A673 (cell line): ENCODE data around the gene USO1. TPM values are rescaled to one million over a fixed set of nuclear protein-coding genes. Genes with fewer than 3 reads are reported as not detected.

Experiments
- BruUV-seq: library from RNA; stranded (reverse); fragments of 400-500 nt; replicated peaks from 2 replicates; lab custom pipeline; 2021; lab: Mats Ljungman, UMichigan
- CTCF ChIA-PET: fragments of 300-600 bp; sonication (Branson Sonifier 250); formaldehyde crosslinking; loops from one replicate; lab custom pipeline; 2022; ENCODE audit warnings: antibody characterized with exemption; lab: Charles Lee
- POLR2A ChIA-PET: fragments of 300-600 bp; sonication (Branson Sonifier 250); formaldehyde crosslinking; loops from one replicate; lab custom pipeline; 2022; ENCODE audit warnings: antibody characterized with exemption; ENCODE audit not compliant: low non-redundant PET; lab: Charles Lee
- DNase-seq: peaks from one replicate; pipeline ENCODE4 v3.0.0-alpha.2; 2015; ENCODE audit warnings: low spot score
- H3K27ac ChIP-seq: fragments of 200-600 bp; sonication (generic); 2 replicates; pipeline ENCODE4 v1.5.1; 2016; ENCODE audit warnings: mixed run types, low read depth, mild to moderate bottlenecking, mixed read lengths, antibody characterized with exemption, low read length; ENCODE audit not compliant: poor library complexity, severe bottlenecking
- H3K27me3 ChIP-seq: fragments of 200-600 bp; sonication (generic); replicated peaks from 2 replicates; pipeline ENCODE4 v1.6.1; 2017; ENCODE audit warnings: mixed run types, low read depth, mild to moderate bottlenecking, mixed read lengths, antibody characterized with exemption, low read length; ENCODE audit not compliant: insufficient read depth, poor library complexity
- H3K36me3 ChIP-seq: fragments of 200-600 bp; sonication (generic); 2 replicates; pipeline ENCODE4 v1.6.1; 2016; ENCODE audit warnings: mixed run types, mild to moderate bottlenecking, mixed read lengths, antibody characterized with exemption, low read length; ENCODE audit not compliant: insufficient read depth, poor library complexity, severe bottlenecking
- H3K4me1 ChIP-seq: fragments of 200-600 bp; sonication (generic); 2 replicates; pipeline ENCODE4 v1.6.1; 2017; ENCODE audit warnings: mixed run types, mild to moderate bottlenecking, mixed read lengths, antibody characterized with exemption, low read length; ENCODE audit not compliant: insufficient read depth, poor library complexity, severe bottlenecking
- H3K4me3 ChIP-seq: fragments of 200-600 bp; sonication (generic); 2 replicates; pipeline ENCODE4 v1.5.1; 2016; ENCODE audit warnings: low read depth, mixed run types, mild to moderate bottlenecking, mixed read lengths, low read length; ENCODE audit not compliant: poor library complexity, severe bottlenecking
- H3K9me3 ChIP-seq: fragments of 200-600 bp; sonication (generic); 2 replicates; pipeline ENCODE4 v1.6.1; 2016; ENCODE audit warnings: mixed run types, low read depth, mild to moderate bottlenecking, mixed read lengths, antibody characterized with exemption, low read length; ENCODE audit not compliant: poor library complexity, severe bottlenecking
- EZH2 ChIP-seq: fragments of 200-600 bp; sonication (generic); IDR thresholded peaks from 2 replicates; pipeline ENCODE4 v1.6.1; 2017; ENCODE audit warnings: borderline replicate concordance, low read depth, mild to moderate bottlenecking, mixed read lengths, antibody characterized with exemption, low read length; ENCODE audit not compliant: poor library complexity, severe bottlenecking
- intact Hi-C: fragments of 100-400 bp; cut with micrococcal nuclease; formaldehyde crosslinking; loops from one replicate; pipeline ENCODE4 v1.10.0; 2022; ENCODE audit not compliant: unreplicated experiment
- total RNA-seq: library from RNA; stranded (reverse); gene quantifications from 2 replicates; pipeline ENCODE4 v1.2.3, GENCODE V29; 2021
- TF ChIP-seq, protein P1 (sequence below): fragments of 300-800, 200-600 bp; sonication (generic); conservative IDR thresholded peaks from 2 replicates; pipeline ENCODE4 v1.5.1; 2017; ENCODE audit warnings: low read depth, mild to moderate bottlenecking, antibody characterized with exemption, low read length, moderate library complexity, mixed read lengths

Gene USO1
- total RNA-seq, 1 experiment from 2014 or later = 35.6 TPM

DNA sequence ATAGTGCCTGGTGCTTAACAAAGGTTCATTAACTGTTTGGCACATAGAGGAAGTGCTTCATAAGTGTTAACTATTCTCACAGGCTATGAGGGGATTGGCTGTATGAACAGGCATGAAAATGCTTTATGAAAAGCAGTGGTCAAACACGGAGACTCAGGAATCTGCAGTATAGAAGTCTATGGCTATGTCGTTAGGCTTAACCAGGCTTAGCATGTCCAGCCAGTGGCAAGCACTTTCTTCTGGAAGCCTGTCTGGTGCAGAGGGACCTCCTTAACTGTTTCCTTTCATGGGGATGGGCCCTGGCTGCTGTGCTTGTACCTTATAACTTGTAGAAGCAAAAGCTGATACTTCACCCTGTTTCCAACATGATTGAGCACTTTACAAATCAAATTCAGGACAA lies 99.4 kb downstream of the USO1 start:
- TF ChIP-seq, protein P1, sequence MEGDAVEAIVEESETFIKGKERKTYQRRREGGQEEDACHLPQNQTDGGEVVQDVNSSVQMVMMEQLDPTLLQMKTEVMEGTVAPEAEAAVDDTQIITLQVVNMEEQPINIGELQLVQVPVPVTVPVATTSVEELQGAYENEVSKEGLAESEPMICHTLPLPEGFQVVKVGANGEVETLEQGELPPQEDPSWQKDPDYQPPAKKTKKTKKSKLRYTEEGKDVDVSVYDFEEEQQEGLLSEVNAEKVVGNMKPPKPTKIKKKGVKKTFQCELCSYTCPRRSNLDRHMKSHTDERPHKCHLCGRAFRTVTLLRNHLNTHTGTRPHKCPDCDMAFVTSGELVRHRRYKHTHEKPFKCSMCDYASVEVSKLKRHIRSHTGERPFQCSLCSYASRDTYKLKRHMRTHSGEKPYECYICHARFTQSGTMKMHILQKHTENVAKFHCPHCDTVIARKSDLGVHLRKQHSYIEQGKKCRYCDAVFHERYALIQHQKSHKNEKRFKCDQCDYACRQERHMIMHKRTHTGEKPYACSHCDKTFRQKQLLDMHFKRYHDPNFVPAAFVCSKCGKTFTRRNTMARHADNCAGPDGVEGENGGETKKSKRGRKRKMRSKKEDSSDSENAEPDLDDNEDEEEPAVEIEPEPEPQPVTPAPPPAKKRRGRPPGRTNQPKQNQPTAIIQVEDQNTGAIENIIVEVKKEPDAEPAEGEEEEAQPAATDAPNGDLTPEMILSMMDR = no peak
- no peak for TF ChIP-seq EZH2
- DNase-seq = no peak
- no peaks in the 10 kb centered on the region for H3K9me3 ChIP-seq
- no peak overlapping the region for H3K4me3 ChIP-seq
- no peaks in the 10 kb centered on the region for H3K27me3 ChIP-seq
- H3K36me3 ChIP-seq = no peaks in the 10 kb centered on the region
- ChIA-PET POLR2A (no interaction called here), CTCF (no interaction called here)
- no peaks in the 10 kb centered on the region for H3K4me1 ChIP-seq
- intact Hi-C loops = no loop called here
- no TSS peak for BruUV-seq
- no peak overlapping the region for H3K27ac ChIP-seq

DNA sequence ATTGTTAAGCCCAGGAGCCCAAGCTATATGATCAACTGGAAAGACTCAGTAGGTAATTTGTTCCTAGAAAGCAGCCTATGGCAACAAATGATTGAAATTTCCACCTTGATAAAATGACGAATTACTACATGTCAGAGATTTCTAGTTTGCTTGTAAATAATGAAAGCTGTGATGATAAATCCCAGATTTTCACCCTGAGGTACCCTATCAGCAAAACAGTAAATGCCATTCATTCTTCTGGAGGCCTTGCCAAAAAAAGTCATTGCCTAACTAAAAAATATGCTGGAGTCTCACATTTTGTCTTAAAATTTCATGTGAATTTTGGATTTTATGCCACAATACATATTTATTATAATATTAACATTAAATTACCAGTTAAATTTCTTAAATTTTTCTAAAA lies 106.5 kb downstream of the USO1 start:
- CTCF ChIA-PET = no interaction called here
- Histone ChIP-seq H3K4me3 (no peak overlapping the region), H3K27me3 (no peaks in the 10 kb centered on the region), H3K36me3 (no peaks in the 10 kb centered on the region), H3K9me3 (no peaks in the 10 kb centered on the region), H3K4me1 (no peaks in the 10 kb centered on the region), H3K27ac (no peak overlapping the region)
- intact Hi-C loops = no loop called here
- DNase-seq = no peak
- TF ChIP-seq, protein P1 = no peak
- no peak for TF ChIP-seq EZH2
- no TSS peak for BruUV-seq
- POLR2A ChIA-PET = interaction anchor here (0.7 kb wide), 1 partner anchor 25 kb away, joined by 8 read pairs; no protein-coding TSS in a partner anchor

DNA sequence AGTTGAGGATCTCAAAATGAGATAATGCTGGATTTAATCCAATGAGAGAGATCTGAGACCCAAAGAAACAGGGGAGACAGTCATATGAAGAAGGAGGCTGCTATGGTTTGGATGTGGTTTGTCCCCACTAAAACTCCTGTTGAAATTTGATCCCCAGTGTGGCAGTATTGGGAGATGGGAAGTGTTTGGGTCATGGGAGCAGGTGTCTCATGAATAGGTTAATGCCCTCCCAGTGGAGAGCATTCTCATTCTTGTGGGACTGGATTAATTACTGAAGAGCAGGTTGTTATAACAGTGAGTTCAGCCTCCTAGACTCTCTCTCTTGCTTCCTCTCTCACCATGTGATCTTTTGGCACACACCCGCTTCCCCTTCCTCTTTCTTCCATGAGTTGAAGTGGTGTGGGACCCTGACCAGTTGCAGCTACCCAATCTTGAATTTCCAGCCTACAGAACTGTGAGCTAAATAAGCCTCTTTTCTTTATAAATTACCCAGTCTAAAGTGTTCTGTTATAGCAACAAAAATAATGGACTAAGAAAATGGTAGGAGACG lies 107.6 kb downstream of the USO1 start:
- ChIA-PET POLR2A (interaction anchor here (0.7 kb wide), 1 partner anchor 24 kb away, joined by 8 read pairs; no protein-coding TSS in a partner anchor), CTCF (interaction anchor here (0.7 kb wide), 1 partner anchor 346 kb away, joined by 3 read pairs; no protein-coding TSS in a partner anchor)
- no peaks in the 10 kb centered on the region for H3K9me3 ChIP-seq
- H3K27ac ChIP-seq = no peak overlapping the region
- TF ChIP-seq EZH2 = no peak
- TF ChIP-seq, protein P1 = no peak
- H3K4me3 ChIP-seq = no peak overlapping the region
- no TSS peak for BruUV-seq
- H3K36me3 ChIP-seq = no peaks in the 10 kb centered on the region
- intact Hi-C loops = no loop called here
- H3K27me3 ChIP-seq = no peaks in the 10 kb centered on the region
- H3K4me1 ChIP-seq = no peaks in the 10 kb centered on the region
- no peak for DNase-seq
